Prostate gland (tissue), 2 donors: ENCODE measurements around the gene TUNAR.

Experiments
- CTCF ChIP-seq, 4 experiments: fragments of 200-600 bp in 2 of 4; fragments of 450-650 bp in 2 of 4; sonication (generic) in 2 of 4; IDR thresholded peaks; 1 replicate in 3 of 4; 2 replicates in 1 of 4; pipeline ENCODE4 v1.5.1; 2016 to 2019; ENCODE audit warnings: antibody characterized with exemption in 4 of 4, mild to moderate bottlenecking in 2 of 4, moderate library complexity in 2 of 4
- POLR2A ChIP-seq: fragments of 450-650 bp; IDR thresholded peaks from one replicate; pipeline ENCODE4 v1.6.1; 2016; ENCODE audit warnings: antibody characterized with exemption, mild to moderate bottlenecking
- POLR2AphosphoS5 ChIP-seq: sonication (generic); formaldehyde crosslinking; IDR thresholded peaks from one replicate; pipeline ENCODE4 v1.6.1; 2017; ENCODE audit warnings: antibody characterized with exemption

- no peak for TF ChIP-seq CTCF (IDR thresholded peaks at IDR 0.05)
- TF ChIP-seq POLR2A: no peak
- TF ChIP-seq POLR2AphosphoS5: no peak
Measured at GRCh38 chr14:95901054-95901453, 24.4 kb downstream of the TUNAR start.
